ENCODE data around the gene OBI1.
"Not testable (repeated sequence)": the region's sequence is repeated elsewhere in the genome, so short reads cannot be mapped to it uniquely, and the experiment has no call there.

Gene OBI1

DNA sequence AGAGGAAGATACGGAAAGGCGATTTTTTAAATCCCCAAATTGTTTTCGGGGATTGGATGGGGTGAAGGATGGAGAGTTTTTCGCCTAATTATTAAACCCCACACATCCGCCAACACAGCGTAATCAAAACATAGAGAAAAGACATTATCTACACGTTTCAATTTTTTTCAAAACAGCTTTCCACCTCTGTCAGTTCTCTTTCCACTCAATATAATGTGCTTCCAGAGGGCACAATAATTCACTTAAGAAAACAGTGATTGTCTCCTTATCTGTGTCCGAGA, 435 bp upstream of the OBI1 start:
- Mint-ChIP-seq H3K4me1 (ENCODE audit: low read depth) (peaks cover 35% of the 10 kb centered on the region), H3K27me3 (ENCODE audit: low read depth) (no peaks in the 10 kb centered on the region), H3K36me3 (ENCODE audit: low read depth) (peaks cover 6% of the 10 kb centered on the region), H3K9me3 (no peaks in the 10 kb centered on the region), H3K4me3 (peak overlapping the region; percentile 97), H3K27ac (peak overlapping the region; percentile 97)

DNA sequence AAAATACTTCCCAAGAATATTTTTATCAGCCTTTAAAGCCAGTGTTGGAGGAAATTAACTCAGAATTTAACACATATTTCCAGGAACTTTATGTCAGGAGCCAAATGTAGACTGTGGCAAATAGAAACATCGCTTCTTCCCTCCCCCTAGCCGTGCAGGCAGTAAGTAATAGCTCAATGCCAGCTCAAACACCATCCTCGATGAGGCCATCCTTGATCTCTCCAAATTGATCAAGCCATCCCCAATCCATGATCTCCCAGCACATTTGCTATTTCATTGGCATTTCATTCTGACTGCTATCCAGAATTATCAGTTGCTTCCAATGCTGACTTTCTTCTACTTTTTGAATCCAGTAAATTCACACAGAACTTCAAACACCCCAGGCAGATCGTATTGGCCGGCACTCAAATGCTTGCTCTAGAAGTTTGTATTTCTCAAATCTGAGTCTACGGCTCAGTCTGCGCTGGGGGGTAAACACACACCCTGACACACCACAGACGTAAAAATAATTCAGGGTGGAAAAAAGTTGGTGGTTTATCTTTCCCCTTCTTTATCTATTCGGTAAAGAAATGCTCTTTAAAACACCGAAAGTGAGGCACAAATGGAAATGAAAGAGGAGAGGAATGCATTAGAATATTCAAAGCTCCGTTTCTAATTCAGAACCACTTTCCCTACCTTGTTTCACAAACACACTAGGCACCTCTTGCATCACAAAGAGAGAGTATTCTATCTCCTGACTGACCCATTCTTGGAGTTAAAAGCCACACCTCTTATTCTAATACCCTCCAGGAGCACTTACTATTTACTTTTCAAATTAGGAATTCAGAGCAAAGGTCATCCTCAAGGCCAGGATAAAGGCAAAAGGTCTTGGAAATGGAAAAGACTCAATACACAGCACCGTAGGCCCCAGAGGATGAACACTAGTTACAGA, 991 bp downstream of the OBI1 start:
- Mint-ChIP-seq H3K4me1 (ENCODE audit: low read depth) (peaks cover 35% of the 10 kb centered on the region), H3K4me3 (peak overlapping the region; percentile 97), H3K9me3 (no peaks in the 10 kb centered on the region), H3K27me3 (ENCODE audit: low read depth) (no peaks in the 10 kb centered on the region), H3K36me3 (ENCODE audit: low read depth) (peaks cover 6% of the 10 kb centered on the region), H3K27ac (peak overlapping the region; percentile 60)

DNA sequence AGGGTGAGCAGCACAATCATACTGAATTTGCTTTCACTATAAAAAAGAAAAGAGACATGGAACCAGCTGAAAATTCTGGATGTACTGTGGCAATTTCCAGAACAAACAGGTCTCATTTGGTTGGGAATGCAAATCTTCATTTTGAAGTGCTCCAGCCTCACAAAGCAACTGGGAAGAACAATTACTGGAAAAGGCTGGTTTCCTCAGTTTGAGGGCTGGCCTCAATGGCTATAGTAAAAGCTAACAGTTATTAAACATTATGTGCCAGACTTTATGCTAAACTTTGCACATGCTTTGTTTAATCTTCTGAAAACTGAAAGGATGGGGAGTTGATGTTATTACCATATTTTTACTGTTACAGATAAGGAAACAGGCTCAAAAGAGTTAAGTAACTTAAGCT, 3.0 kb downstream of the OBI1 start:
- H3K4me3 Mint-ChIP-seq = no peak overlapping the region
- no peaks in the 10 kb centered on the region for H3K9me3 Mint-ChIP-seq
- H3K36me3 Mint-ChIP-seq (ENCODE audit: low read depth) = peaks cover 6% of the 10 kb centered on the region
- H3K27me3 Mint-ChIP-seq (ENCODE audit: low read depth) = no peaks in the 10 kb centered on the region
- peaks cover 28% of the 10 kb centered on the region for H3K4me1 Mint-ChIP-seq (ENCODE audit: low read depth)
- H3K27ac Mint-ChIP-seq = no peak overlapping the region

DNA sequence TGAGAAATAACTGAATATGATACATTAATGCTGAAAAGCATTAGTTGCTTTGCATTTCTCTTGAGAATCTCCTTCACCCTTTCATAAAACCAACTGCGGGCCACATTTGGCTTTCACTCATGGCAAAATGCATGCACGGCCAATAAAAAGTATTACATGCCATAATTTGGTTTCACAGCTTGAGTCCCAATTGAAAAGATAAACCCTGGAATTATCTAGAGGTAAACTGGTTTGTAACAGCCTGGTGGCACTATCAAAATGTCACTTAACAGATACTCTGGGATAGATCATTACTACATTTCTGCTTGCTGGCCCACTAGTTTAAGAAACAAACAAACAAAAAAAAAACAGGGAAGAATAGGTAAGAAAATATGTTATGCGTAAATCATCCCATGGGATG, 3.9 kb downstream of the OBI1 start:
- peaks cover 6% of the 10 kb centered on the region for H3K36me3 Mint-ChIP-seq (ENCODE audit: low read depth)
- no peaks in the 10 kb centered on the region for H3K9me3 Mint-ChIP-seq
- H3K4me3 Mint-ChIP-seq = no peak overlapping the region
- H3K27ac Mint-ChIP-seq = no peak overlapping the region
- H3K4me1 Mint-ChIP-seq (ENCODE audit: low read depth) = peaks cover 26% of the 10 kb centered on the region
- H3K27me3 Mint-ChIP-seq (ENCODE audit: low read depth) = no peaks in the 10 kb centered on the region

DNA sequence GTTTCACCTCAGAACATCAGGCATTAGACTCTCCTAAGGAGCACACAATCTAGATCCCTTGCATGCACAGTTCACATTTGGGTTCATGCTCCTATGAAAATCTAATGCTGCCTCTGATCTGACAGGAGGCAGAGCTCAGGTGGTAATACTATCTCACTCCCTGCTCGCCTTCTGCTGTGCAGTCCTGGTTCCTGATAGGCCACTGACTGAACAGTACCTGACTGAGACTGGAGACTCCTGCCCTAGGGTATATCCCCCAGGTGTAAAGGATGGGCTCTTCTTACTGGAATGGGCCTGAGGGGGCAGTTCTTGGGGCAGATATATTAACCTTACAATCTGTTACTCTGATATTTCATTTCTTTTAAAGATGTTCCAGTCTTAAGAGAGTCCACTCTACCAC, 6.3 kb downstream of the OBI1 start:
- no peak overlapping the region for H3K27ac Mint-ChIP-seq

DNA sequence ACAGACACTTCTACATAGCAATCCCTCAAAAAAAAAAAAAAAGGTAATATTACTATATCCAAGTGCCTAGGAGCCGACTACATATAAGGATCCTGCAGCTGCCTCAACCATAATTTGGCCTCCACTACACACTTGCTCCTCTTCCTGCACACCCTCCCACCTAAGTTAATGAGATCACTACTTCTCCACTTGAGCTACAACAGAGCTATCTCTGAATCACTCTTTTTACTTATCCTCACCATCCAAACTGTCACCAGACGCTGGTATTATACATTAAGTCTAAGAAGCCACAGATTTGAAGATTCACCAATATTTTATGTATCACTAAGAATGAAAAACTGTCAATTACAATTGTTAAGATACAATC, 8.3 kb downstream of the OBI1 start:
- Mint-ChIP-seq H3K4me3 (no peak overlapping the region), H3K27me3 (ENCODE audit: low read depth) (no peaks in the 10 kb centered on the region), H3K9me3 (no peaks in the 10 kb centered on the region), H3K27ac (no peak overlapping the region), H3K4me1 (ENCODE audit: low read depth) (peaks cover 13% of the 10 kb centered on the region), H3K36me3 (ENCODE audit: low read depth) (peaks cover under 1% of the 10 kb centered on the region)

More for the DNA sequence above, 6.3 kb downstream of the OBI1 start:
- Mint-ChIP-seq H3K4me1 (ENCODE audit: low read depth) (peaks cover 13% of the 10 kb centered on the region), H3K4me3 (no peak overlapping the region), H3K27me3 (ENCODE audit: low read depth) (no peaks in the 10 kb centered on the region), H3K9me3 (no peaks in the 10 kb centered on the region), H3K36me3 (ENCODE audit: low read depth) (peaks cover 4% of the 10 kb centered on the region)

DNA sequence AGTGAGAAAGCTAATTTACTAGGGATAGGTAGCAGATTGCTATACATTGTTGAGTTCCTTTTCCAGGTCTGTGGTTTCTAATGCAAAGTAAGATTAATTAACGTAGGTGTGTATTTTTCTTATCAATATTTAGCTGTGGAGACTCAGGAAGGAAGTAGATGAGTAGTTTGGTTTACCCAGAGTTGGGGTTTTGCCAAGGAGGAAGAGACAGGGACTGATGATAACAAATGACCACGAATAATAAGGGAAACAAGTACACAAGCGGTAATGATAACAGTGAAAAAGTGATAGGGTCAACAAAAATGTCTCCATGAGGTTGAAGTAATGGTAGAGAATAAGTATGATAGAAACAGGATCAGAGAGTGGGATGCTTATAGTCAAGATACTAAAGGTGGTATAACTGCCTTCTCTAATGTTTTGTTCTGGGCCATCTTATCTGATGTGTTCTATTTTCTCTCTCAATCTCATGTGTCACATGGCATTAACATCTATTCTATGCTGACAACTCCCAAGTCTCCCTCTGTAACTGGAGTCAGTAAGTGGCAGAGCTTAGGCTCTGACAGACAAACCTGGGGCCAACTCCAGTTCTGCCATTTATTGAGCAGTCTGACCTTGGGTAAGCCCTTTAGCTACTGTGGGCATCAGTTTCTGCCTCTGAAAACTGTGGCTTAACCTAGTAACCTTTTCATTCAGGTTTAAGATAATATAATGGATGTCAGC, 8.8 kb downstream of the OBI1 start:
- Mint-ChIP-seq H3K27me3 (ENCODE audit: low read depth) (no peaks in the 10 kb centered on the region), H3K4me3 (no peak overlapping the region), H3K4me1 (ENCODE audit: low read depth) (peaks cover 10% of the 10 kb centered on the region), H3K36me3 (ENCODE audit: low read depth) (no peaks in the 10 kb centered on the region), H3K27ac (no peak overlapping the region), H3K9me3 (no peaks in the 10 kb centered on the region)

DNA sequence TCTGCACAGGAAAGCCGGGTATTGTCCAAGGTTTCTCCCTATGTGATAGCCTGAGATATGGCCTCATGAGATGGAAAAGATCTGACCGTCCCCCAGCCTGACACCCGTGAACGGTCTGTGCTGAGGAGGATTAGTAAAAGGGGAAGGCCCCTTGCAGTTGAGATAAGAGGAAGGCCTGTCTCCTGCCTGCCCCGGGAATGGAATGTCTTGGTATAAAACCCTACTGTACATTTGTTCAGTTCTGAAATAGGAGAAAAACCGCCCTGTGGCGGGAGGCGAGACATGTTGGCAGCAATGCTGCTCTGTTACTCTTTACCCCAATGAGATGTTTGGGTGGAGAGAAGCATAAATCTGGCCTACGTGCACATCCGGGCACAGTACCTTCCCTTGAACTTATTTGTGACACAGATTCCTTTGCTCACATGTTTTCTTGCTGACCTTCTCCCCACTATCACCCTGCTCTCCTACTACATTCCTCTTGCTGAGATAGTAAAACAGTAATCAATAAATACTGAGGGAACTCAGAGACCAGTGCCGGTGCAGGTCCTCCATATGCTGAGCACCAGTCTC, 11.8 kb downstream of the OBI1 start:
- H3K27ac Mint-ChIP-seq; H3K4me3 Mint-ChIP-seq; H3K4me1 Mint-ChIP-seq (ENCODE audit: low read depth); H3K9me3 Mint-ChIP-seq; H3K27me3 Mint-ChIP-seq (ENCODE audit: low read depth); H3K36me3 Mint-ChIP-seq (ENCODE audit: low read depth): not testable (repeated sequence)

DNA sequence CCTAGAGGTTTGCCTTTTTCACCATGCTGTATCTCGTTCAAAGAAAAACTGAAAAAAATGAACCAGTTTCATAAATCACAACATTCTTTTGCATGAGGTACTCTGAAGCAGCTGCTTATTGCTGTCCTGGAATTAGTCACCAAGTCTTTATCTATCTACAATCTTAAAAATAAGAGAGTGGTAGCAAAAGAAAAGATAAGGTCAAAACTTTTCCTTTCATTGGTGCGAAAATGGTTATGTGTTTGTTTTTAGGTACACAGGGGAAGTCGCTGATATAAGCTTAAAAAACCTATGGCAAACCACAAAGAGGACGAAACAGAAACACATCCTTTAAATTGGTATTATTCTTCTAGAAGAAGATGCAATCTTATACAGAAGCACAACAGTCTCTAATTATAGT, 20.7 kb downstream of the OBI1 start:
- peaks cover 34% of the 10 kb centered on the region for H3K36me3 Mint-ChIP-seq (ENCODE audit: low read depth)

DNA sequence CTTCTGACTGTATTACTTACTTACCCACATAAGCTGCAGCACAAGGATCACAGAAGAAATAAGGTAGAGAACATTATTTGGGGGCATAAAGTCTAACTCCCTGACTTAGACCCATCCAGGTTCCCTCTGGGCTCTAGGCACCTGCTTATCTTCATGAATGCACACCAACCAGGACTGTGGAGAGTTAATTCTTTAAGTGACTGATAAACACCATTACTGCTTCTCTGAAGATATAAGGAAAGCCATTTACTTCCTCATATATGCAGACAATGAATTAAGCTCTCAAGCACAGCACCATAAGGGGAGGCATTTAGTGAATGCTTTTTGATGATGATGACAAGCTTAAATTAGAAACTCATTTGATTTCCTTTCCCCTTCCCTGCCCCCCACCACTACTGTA, 22.5 kb downstream of the OBI1 start:
- Mint-ChIP-seq H3K27me3 (ENCODE audit: low read depth) (no peaks in the 10 kb centered on the region), H3K36me3 (ENCODE audit: low read depth) (peaks cover 43% of the 10 kb centered on the region), H3K27ac (no peak overlapping the region), H3K4me1 (ENCODE audit: low read depth) (peaks cover 11% of the 10 kb centered on the region), H3K9me3 (no peaks in the 10 kb centered on the region), H3K4me3 (no peak overlapping the region)

More for the DNA sequence above, 20.7 kb downstream of the OBI1 start:
- Mint-ChIP-seq H3K27ac (no peak overlapping the region), H3K27me3 (ENCODE audit: low read depth) (no peaks in the 10 kb centered on the region), H3K4me1 (ENCODE audit: low read depth) (peaks cover 11% of the 10 kb centered on the region), H3K4me3 (no peak overlapping the region), H3K9me3 (no peaks in the 10 kb centered on the region)

DNA sequence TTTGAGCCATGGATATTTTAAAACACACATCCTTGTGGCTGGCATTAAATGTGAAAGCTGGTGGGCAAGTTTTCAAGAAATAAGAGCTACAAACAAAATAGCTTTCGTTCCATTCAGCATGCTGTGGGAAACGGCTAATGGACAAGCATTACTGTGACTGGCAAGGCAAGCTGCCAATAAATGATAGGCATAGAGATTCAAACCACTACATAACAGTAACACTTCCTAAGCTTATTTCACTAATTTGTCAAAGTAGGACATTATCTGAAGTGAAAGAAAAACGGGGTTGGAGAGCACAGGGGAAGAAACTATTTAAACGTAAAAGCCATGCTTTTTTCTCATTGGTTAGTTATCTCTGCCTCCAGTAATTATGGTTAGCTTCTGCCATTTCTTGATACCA, 26.0 kb downstream of the OBI1 start:
- Mint-ChIP-seq H3K4me3 (no peak overlapping the region), H3K36me3 (ENCODE audit: low read depth) (peaks cover 44% of the 10 kb centered on the region), H3K27ac (no peak overlapping the region), H3K4me1 (ENCODE audit: low read depth) (peaks cover 7% of the 10 kb centered on the region), H3K27me3 (ENCODE audit: low read depth) (no peaks in the 10 kb centered on the region), H3K9me3 (no peaks in the 10 kb centered on the region)

DNA sequence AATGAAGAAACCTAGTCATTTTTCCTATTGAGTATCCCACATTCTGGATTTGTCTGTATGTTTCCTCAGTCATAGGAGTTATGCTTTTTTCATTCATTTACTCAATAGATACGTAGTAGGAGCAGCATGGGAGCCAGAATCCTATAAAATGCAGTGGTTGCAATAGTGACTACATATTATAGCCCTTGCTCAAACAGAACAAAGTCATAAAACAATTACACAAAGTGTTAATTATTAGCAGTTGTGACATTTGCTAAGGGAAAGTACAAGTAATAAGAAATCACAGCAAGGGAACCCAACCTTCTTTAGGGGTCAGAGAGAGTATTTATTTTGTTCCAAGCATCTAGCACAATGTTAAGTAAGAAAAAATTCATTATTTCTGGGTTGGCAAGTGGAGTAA, 27.9 kb downstream of the OBI1 start:
- H3K27me3 Mint-ChIP-seq (ENCODE audit: low read depth) = no peaks in the 10 kb centered on the region
- peaks cover 41% of the 10 kb centered on the region for H3K36me3 Mint-ChIP-seq (ENCODE audit: low read depth)
- H3K4me3 Mint-ChIP-seq = no peak overlapping the region
- no peaks in the 10 kb centered on the region for H3K9me3 Mint-ChIP-seq
- H3K27ac Mint-ChIP-seq = no peak overlapping the region
- H3K4me1 Mint-ChIP-seq (ENCODE audit: low read depth) = peaks cover 8% of the 10 kb centered on the region

DNA sequence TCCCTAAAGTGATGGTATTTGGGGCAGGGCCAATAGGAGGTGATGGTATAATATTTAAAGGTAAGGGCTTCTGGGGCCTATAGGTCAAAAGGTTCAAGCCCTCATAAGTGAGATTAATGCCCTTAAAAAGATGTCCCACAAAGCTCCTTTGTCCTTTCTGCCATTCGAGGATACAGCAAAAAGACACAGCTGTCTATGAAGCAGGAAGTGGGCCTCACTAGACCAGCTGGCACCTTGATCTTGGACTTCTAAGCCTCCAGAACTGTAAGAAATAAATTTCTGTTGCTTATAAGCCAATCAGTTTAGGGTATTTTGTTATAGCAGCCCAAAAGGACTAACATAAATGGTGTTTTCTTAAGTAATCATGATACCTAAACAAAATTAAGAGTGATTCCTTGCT, 28.4 kb downstream of the OBI1 start:
- Mint-ChIP-seq H3K4me1 (ENCODE audit: low read depth) (peaks cover 8% of the 10 kb centered on the region), H3K4me3 (no peak overlapping the region), H3K27ac (no peak overlapping the region), H3K9me3 (no peaks in the 10 kb centered on the region), H3K27me3 (ENCODE audit: low read depth) (no peaks in the 10 kb centered on the region), H3K36me3 (ENCODE audit: low read depth) (peaks cover 41% of the 10 kb centered on the region)

DNA sequence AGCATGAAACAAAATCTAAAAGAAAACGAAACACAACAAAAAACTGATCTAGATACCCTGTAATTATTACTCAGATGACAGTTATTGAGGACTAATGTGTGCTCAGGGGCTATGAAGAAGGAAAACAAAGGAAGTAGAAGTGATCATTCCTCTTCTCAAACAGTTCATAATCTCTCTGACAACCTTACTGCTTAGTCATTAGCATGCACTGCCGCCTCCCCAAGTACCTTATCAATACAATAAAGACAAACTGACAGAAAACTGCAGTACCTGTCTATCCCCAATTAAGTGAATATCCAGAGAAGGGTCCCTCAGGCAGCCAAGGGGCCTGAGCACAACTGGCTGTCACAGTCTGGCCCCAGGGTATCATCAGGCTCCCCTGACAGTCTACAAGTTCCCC, 33.6 kb downstream of the OBI1 start:
- Mint-ChIP-seq H3K27ac (no peak overlapping the region), H3K27me3 (ENCODE audit: low read depth) (no peaks in the 10 kb centered on the region), H3K9me3 (no peaks in the 10 kb centered on the region), H3K4me1 (ENCODE audit: low read depth) (peaks cover 9% of the 10 kb centered on the region), H3K4me3 (no peak overlapping the region), H3K36me3 (ENCODE audit: low read depth) (peaks cover 20% of the 10 kb centered on the region)

DNA sequence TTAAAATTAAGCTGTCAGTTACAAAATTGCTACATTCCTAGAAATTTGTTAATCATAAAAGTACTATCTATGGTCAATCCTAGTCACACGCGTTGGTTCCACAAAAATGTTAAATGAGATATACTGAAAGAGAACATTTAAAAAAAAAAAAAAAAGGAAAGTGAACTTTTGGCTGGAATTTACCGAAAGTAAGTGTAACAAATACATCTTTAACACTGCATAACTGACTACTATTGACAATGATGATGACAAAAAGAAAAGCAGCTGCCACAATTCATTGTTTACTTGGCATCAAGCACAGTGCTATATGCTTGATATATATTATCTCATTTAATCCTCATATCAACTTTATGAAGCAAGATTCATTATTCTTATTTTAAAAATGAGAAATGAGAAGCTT, 35.8 kb downstream of the OBI1 start:
- H3K4me1 Mint-ChIP-seq (ENCODE audit: low read depth) = peaks cover 5% of the 10 kb centered on the region
- H3K36me3 Mint-ChIP-seq (ENCODE audit: low read depth) = peaks cover 17% of the 10 kb centered on the region
- H3K9me3 Mint-ChIP-seq = no peaks in the 10 kb centered on the region
- no peak overlapping the region for H3K27ac Mint-ChIP-seq
- H3K27me3 Mint-ChIP-seq (ENCODE audit: low read depth) = no peaks in the 10 kb centered on the region
- no peak overlapping the region for H3K4me3 Mint-ChIP-seq
